HG03060 (cell line): ENCODE results near the gene BANP.
"Not testable (repeated sequence)": the region's sequence is repeated elsewhere in the genome, so short reads cannot be mapped to it uniquely, and the experiment has no call there.

Experiments used
- ATAC-seq: cut with Tn5 transposase; IDR thresholded peaks from one replicate; pipeline ENCODE4 v1.9.1; 2021; ENCODE audit warnings: low read depth, moderate number of reproducible peaks; ENCODE audit not compliant: unreplicated experiment

The BANP gene

GRCh38 chr16:87964049-87964659 is 12.9 kb downstream of the BANP start:
- ATAC-seq, result no peak

GRCh38 chr16:87965417-87965816 is 14.2 kb downstream of the BANP start:
- no peak for ATAC-seq

GRCh38 chr16:87966064-87966645 is 14.9 kb downstream of the BANP start:
- no peak for ATAC-seq

GRCh38 chr16:87966685-87967185 is 15.5 kb downstream of the BANP start:
- ATAC-seq, result no peak

GRCh38 chr16:87968541-87968940 is 17.3 kb downstream of the BANP start:
- no peak for ATAC-seq

GRCh38 chr16:87970186-87970585 is 19.0 kb downstream of the BANP start:
- ATAC-seq, result no peak

GRCh38 chr16:87971933-87972332 is 20.7 kb downstream of the BANP start:
- no peak for ATAC-seq

GRCh38 chr16:87973717-87974116 is 22.5 kb downstream of the BANP start:
- no peak for ATAC-seq

GRCh38 chr16:87974178-87974577 is 22.9 kb downstream of the BANP start:
- no peak for ATAC-seq

GRCh38 chr16:87976665-87977064 is 25.4 kb downstream of the BANP start:
- ATAC-seq, result no peak

GRCh38 chr16:87978127-87978526 is 26.9 kb downstream of the BANP start:
- no peak for ATAC-seq

GRCh38 chr16:87979352-87979751 is 28.1 kb downstream of the BANP start:
- ATAC-seq, result no peak

- not testable (repeated sequence) for ATAC-seq
These were observed 28.8 kb downstream of the BANP start for GRCh38 chr16:87979911-87980630.

GRCh38 chr16:87981376-87981775 is 30.1 kb downstream of the BANP start:
- ATAC-seq, result not testable (repeated sequence)

GRCh38 chr16:87982581-87983041 is 31.4 kb downstream of the BANP start:
- ATAC-seq, result no peak

GRCh38 chr16:87983072-87983736 is 32.0 kb downstream of the BANP start:
- not testable (repeated sequence) for ATAC-seq

- not testable (repeated sequence) for ATAC-seq
These were observed 32.5 kb downstream of the BANP start for GRCh38 chr16:87983737-87984097.

GRCh38 chr16:87984180-87984579 is 32.9 kb downstream of the BANP start:
- not testable (repeated sequence) for ATAC-seq

GRCh38 chr16:87984632-87985267 is 33.5 kb downstream of the BANP start:
- no peak for ATAC-seq

- not testable (repeated sequence) for ATAC-seq
These were observed 34.3 kb downstream of the BANP start for GRCh38 chr16:87985493-87985892.
